Embryonic facial prominence (tissue), 1 donor: Measurements from ENCODE around the gene STYK1.
"Not testable (repeated sequence)": the region's sequence is repeated elsewhere in the genome, so short reads cannot be mapped to it uniquely, and the experiment has no call there.

ENCODE experiments used
- DNase-seq: peaks from one replicate; pipeline ENCODE4 v3.0.0-alpha.2; 2016; ENCODE audit errors: extremely low spot score

The STYK1 gene

DNA sequence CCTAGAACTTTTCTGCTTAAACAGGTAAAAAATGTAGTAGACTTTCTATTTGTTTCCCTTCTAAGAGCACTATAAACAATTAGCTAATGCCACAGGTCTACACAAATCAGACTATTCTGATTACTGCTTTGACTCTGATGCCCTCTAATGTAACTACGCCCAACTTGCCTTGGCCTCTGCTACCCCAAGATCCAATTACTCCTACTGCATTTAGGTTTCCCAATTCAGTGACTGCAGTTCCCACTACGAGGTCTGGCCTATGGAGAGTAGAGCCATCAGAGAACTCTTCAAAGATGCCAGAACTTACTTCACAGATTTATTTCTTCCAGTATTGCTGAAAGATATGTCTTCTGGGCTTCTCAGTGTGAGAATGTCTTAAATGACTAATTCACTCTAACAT is 15.3 kb upstream of the STYK1 start:
- DNase-seq = no peak

DNA sequence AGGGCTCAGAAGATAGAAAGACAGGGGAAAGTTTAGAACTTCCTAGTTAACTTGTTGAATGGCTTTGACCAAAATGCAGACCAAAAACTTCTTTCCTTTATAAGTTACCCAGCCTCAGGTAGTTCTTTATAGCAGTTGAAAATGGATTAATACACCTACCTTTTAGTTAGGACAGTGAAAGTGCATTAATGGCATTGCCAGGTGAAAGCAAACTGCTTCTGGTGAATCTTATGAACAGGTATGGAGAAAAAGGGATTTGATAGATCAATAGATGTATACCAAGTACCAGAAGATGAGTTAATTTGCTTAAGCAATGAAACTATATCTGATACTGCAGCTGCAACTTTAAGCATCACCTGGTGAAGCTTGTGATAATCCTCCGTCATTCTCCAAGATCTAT is 14.2 kb upstream of the STYK1 start:
- DNase-seq = no peak

DNA sequence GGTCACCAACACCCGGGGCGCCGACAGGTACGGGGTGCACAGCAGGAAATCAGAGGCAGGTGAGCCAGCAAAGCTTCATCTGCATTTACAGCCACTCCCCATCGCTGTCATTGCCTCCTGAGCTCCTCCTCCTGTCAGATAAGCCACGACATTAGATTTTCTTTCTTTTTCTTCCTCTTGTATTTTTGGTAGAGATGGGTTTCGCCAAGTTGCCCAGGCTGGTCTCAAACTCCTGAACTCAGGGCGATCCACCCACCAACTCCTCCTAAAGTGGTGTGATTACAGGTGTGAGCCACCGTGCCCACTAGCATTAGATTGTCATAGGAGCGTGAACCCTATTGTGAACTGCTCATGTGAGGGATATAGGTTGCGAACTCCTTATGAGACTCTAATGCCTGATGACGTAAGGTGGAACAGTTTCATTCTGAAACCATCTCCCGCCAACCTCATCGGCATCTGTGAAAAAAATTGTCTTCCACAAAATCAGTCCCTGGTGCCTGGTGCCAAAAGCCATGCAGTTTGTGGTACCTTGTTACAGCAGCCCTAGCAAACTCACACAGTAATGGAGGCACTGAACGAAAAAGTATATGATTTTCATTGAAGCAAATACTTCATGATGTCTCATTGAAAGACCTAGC is 1.5 kb downstream of the STYK1 start:
- DNase-seq = no peak

DNA sequence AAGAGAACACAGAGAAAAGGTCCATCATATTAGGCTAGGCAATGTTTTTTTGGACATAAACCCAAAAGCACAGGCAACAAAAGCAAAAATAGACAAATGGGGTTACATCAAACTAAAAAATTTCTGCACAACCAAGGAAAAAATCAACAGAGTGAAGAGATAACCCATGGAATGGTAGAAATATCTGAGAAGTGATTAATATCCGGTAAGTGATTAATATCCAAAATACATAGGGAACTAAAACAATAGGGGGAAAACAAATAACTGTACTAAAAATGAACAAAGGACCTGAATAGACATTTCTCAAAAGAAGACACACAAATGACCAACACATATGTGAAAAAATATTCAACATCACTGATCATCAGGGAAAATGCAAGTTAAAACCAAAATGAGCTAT is 4.3 kb downstream of the STYK1 start:
- DNase-seq = no peak

DNA sequence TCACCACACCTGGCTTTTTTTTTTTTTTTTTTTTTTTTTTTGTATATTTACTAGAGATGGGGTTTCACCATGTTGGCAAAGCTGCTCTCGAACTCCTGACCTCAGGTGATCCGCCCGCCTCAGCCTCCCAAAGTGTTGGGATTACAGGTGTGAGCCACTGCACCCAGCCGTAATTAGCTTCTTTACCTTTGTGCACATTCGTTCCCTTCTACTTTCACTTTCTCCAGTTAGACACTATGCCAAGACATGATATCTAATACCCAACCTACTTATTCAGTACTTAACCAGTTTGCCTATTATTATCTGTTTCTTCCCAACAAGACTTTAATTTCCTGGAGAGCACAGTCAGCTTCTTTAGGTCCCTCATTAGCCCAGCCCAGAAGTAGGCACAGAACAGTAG is 5.3 kb downstream of the STYK1 start:
- DNase-seq = no peak

DNA sequence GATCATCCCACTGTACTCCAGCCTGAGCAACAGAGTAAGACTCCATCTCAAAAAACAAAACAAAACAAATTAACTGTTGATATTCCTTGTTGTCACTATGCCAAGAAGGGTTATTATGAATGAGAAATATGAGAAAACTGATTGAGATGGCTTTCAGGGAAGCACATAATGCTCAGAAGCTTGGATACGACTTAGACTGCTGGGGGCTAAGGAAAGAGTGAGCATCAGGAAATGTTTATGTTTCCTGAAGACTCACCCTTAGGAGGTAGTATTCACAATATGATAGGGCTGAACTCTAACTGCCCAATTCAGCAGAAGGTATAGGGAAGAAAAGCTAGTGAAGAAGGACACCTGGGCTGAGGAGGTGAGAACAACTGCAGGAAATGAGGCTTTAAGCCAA is 6.3 kb downstream of the STYK1 start:
- no peak for DNase-seq

DNA sequence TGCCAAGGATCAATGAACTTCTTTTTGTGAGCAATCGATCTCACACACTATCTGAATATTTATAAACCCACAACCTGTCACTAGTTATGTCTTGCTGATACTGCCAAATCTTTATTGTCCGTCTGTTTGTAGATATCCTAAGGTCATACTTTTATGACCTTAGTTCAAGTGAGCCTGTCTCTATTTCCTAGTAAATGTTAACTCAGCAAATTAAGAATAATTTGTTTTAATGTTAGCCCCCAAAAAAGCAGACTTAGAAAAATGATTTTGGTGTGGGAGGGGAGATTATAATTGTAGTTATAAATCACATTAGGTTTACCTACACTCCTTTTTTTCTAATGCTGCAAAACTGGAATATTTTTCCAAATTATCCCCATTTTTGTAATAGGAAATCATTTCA is 9.4 kb downstream of the STYK1 start:
- DNase-seq = no peak

DNA sequence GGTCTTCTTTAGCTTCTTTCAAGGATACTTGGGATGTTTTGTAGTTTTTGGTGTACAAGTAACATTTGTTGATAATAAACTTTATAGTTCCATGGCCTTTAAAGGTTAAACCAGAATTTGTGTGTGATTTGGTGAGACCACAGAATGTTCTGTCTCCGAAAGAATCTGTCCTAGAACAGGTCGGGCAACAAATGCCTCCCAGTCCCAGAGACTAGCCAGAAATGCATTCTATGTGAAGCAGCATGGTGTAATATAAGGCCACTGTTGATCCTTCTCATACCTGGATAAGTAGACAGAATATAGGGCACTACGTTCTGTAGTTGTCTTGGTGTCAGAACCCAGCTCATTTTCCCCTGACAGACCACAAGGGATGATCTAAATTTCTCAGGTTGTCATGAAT is 10.0 kb downstream of the STYK1 start:
- no peak for DNase-seq

DNA sequence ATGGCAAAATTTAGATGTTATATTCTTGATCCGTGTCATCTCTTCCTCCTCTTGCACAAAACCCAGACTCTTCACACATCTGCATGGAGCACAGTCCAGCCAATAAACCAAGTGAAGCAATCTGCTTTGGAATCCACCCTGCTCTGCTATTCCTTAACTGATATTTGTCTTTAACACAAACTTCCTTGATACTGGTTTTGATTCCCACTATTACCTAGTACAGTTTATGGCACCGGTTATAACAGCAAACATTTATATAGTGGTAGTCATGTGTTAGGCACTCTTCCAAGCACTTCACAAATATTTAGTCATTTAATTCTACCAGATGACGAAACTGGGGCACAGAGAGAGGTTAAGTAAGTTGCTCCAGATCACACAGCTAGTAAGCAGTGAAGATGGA is 12.5 kb downstream of the STYK1 start:
- DNase-seq = no peak

DNA sequence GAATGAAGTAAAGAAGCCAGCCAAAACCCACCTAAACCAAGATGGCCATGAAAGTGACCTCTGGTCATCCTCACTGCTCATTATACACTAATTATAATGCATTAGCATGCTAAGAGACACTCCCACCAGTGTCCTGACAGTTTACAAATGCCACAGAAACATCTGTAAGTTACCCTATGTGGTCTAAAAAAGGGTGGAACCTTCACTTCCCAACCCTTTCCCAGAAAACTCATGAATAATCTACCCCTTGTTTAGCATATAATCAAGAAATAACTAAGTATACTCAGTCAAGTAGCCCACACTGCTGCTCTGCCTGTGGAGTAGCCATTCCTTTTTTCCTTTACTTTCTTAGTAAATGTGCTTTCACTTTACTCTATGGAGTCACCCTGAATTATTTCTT is 19.8 kb downstream of the STYK1 start:
- no peak for DNase-seq

DNA sequence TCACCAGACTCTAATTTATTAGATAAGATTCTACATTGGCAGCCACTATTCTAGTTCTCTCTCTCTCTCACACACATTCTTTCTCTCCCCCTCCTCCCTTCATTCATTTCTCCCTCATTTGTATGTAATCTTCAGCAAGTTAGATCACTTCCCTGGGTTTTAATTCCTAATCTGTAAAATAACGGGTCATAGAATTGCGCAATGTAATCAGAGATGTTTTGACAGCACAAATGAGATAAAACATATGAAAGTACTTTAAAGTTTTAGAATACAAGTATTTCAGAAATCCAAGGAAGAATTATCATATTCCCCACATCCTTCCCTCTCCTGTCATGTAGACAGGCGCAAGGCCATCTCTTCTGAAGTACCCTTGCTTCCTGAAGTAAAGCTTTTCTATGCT is 21.7 kb downstream of the STYK1 start:
- DNase-seq = no peak

DNA sequence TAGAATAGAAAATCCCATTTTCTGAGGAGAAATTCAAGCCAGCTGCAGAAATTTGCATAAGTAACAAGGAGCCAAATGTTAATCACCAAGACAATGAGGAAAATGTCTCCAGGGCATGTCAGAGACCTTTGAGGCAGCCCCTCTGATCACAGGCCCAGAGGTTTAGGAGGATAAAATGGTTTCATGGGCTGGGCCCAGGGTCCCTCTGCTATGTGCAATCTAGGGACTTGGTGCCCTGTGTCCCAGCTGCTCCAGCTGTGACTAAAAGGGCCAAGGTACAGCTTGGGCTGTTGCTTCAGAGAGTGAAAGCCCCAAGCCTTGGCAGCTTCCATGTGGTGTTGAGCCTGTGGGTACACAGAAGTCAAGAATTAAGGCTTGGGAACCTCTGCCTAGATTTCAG is 27.3 kb downstream of the STYK1 start:
- DNase-seq = not testable (repeated sequence)

DNA sequence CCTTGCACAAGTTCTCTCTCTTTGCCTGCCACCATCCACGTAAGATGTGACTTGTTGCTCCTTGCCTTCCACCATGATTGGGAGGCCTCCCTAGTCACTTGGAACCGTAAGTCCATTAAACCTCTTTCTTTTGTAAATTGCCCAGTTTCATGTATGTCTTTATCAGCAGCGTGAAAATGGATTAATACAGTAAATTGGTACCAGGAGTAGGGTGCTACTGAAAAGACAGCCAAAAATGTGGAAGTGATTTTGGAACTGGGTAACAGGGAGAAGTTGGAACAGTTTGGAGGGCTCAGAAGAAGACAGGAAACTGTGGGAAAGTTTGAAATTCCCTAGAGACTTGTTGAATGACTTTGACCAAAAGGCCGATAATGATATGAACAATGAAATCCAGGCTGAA is 27.9 kb downstream of the STYK1 start:
- no peak for DNase-seq

DNA sequence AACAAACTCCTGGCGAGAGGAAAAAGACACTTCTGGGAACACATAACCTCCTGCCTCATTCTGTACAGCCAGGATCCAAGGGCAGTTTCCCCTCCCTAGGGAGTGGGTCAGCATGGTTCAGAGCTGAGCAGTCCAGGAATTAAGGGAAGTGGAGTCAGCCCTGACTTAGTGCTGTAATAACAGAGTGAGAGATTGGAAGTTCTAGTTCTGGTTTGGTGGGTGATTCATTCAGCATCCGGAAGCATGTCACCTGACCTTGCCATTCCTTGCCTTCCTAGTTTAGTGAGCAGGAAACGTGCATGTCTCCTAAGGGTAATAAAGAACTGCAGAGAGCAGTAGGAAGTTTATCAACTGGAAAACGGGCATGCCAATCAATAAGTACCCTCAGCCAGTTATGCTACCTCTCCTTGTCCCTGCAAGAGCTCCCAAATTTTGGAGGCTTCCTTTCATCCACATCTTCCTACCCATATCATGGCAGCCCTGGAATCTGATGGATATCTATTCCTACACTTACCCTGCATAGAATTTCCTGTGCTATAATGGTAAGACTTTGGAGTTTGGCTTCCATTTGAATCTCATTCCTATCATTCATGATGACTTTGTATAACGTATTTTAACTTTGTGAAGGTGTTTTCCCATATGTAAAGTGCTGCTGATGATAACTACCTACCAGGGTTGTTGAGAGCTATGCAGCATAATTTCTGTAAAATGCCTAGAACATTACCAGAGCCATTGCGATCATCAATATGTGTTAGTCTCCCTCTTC is 31.9 kb downstream of the STYK1 start:
- no peak for DNase-seq

DNA sequence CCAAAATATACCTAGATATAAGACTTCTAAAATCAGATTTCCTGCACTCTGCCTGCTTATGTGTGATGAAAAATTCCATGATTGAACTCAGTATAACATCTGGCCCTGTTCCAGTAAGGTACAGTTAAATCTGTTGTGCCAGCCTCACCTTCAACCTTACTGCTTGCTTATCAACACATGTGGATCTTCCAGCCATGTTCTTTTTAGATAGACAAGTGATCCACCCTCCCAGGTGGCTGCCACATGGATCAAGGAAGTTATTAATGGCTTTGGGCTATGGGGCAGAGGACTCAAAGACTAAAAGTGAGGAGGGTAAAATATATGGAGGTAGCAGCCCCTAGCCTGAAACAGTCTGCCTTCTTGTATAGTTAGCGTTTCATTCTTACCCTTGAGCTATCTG is 35.1 kb downstream of the STYK1 start:
- DNase-seq = no peak

DNA sequence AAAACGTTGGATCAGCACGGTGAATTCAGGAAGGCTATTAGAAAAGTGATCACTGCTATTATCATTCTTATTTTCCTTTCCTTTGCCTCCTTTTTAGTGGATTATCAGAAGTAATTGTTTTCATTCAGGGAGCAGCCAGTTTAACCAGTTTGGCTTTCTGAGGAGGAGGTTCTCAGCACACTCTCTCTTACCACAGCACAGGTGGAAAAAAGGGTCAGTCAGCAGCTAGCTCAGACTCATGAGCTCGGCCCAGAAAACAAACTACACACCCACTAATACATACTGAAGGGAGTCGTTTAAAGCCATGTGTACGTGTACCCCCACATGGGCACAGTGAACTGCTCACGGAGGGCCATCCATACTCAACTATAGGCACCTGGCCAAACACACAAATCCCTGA is 37.2 kb downstream of the STYK1 start:
- DNase-seq = no peak

DNA sequence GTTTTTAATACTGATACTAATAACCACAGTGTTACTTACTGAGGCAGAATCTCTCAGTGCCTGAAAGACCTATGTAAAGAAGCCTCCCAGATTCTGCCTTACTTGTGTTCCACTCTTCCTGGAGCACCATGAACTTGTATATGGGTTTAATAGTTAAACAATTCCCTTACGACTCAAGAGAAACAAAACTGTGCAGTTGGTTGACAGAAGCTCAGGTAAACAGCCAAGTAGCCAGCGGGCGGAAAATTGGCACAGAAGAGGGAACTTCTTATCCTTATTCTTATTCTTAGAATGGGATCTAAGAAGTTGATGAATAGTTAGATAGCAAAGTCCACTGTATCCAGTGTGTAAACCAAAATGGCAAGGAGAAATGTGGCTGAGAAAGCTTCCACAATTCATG is 37.7 kb downstream of the STYK1 start:
- no peak for DNase-seq

DNA sequence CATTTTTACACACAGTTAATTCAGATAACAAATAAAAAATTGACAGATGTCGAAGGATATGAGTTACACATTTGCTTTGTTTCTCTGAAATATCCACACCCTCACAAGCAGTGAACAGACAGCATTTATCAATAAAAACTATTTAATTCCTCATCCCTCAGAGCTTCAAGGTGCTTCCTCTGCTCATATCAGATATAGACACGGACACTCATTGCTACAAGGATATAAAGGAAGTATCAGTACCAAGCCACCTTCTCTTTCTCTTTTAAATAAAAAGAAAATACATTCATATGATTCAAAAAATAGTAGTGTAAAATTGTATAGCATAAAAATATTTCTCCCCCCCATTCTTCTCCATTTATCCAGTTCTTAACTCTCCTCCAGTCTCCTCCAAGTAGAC is 38.5 kb downstream of the STYK1 start:
- no peak for DNase-seq

DNA sequence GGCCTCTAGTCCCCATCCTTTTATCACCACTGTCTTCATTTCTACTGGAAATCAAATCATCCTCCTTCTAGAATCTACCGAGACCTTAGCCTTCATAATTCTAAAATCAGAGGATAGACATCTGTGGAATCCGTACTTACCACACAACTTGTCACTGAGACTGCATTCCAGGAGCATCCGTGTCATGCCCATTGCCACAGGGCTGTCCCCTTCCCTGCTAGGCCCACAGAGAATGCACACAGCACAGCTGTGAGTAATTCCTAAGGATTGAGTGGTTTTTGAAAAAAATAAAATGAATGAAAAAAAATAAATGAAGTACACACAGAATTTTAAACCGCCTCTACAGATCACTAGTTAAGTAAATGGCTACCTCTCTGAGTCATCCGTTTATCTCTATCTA is 39.4 kb downstream of the STYK1 start:
- no peak for DNase-seq

DNA sequence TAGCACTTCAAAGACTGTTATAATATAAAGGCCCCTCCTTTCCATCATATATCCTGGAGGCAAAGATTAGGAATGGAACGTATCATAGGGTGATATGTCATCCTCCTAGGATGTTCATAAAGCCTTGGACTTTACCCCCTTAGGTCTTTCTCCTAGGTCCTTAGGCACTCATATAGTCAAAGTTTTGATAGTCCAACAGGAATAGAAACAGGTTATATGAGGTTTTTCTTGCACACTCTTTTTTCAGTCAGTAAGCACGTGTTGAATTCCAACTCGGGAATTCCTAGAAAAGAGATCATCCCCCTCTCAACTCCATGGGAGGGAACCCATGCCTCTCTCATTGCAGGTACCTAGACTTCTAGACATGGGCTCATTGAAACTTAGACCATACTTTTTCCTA is 40.3 kb downstream of the STYK1 start:
- DNase-seq = no peak

DNA sequence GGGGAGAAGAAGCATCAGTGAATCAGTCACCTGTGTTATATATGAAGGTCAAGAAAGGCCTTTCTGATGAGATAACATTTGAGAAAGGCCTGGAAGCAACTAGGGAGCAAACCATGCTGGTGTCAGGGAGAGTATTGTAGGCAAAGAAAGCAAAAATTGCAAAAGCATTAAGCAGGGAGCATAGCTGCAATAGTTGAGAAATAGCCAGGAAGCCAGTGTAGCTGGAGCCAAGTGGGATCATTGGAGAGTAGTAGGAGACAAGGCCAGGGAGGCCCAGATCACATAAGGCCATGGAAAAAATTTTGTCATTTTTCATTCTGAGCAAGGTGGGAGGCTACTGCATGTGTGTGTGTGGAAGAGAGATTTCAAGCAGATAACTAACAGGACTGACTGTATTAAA is 41.6 kb downstream of the STYK1 start:
- no peak for DNase-seq

DNA sequence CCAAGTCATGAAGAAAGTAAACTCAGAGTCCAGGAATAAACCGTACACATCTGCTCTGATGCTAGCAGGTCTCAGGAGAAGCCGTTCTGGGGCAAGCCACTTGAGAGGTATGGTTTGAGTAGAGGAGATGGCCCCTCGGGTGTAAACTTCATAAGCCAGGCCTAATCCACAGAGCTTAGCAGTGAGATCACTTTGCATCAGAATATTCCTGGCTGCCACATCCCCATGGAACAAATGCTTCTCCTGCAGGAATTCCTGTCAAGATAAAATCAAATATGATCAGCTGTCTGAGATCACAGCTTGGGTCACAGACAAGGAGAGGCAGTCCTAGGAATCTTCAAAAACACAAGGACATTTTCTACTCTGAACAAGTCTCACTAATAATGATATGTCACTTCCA is 49.2 kb downstream of the STYK1 start:
- no peak for DNase-seq

DNA sequence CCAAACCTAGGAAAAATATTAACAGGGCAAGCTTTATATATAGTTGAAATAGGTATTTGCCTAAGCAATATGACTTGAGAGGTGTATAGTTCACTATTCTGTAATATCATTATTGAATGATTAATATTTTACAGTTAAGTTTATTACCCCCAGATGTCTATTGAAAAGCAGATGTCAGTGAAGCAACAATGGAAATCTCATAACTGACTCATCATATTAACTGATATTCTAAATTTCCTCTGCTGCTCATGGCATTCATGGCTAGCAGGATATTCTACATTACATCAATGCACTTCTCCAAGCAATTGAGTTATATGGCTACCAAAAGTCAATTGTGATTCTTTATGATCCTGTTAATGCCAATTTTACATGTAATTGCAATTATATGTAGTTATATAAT is 50.7 kb downstream of the STYK1 start:
- DNase-seq = no peak

DNA sequence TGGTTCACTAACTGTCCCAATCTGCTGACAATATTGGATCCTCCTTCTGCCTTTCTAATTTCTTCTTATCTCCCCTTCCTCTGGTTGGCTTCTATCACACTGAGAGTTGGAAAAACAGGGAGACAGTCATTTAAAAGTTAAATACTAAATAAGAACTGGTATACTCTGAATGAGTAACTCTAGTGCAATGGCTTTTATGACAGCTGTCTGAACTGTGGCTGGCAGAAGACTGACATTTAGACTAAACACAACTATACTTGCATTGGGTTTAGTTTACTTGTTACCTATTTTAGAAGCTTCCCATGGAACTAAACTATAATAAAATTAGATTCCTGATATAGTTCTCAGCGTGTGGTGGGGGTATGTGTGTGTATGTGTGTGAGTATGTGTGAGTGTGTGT is 52.6 kb downstream of the STYK1 start:
- no peak for DNase-seq
